ENCODE results near the gene HOXB4. TPM values are rescaled to one million over a fixed set of nuclear protein-coding genes. Genes with fewer than 3 reads are reported as not detected.

The HOXB4 gene
- total RNA-seq, 1 donor, result 1.7 TPM

GRCh38 chr17:48595278-48595999 lies 17.3 kb upstream of the HOXB4 start:
- DNase-seq (ENCODE audit: low read depth), result no peak
- no peak overlapping the region for H3K4me3 ChIP-seq (ENCODE audit: low read depth, low read length)
- TF ChIP-seq CTCF (IDR thresholded peaks at IDR 0.05; ENCODE audit: insufficient read depth, low read depth, low read length), result no peak

GRCh38 chr17:48594538-48595277 lies 16.6 kb upstream of the HOXB4 start:
- no peak for DNase-seq (ENCODE audit: low read depth)
- TF ChIP-seq CTCF (IDR thresholded peaks at IDR 0.05; ENCODE audit: insufficient read depth, low read depth, low read length), result no peak
- H3K4me3 ChIP-seq (ENCODE audit: low read depth, low read length), result no peak overlapping the region

GRCh38 chr17:48593840-48594537 lies 15.8 kb upstream of the HOXB4 start:
- peak; percentile 71 for DNase-seq (ENCODE audit: low read depth)
- peak overlapping the region; percentile 49 for H3K4me3 ChIP-seq (ENCODE audit: low read depth, low read length)
- TF ChIP-seq CTCF (IDR thresholded peaks at IDR 0.05; ENCODE audit: insufficient read depth, low read depth, low read length), result peak; percentile 90

GRCh38 chr17:48593126-48593829 lies 15.1 kb upstream of the HOXB4 start, which contains the start of gene HOXB5:
HOXB5 (minus strand) TSS chr17:48593779; CDS start chr17:48593682, 97 bp downstream.
- TF ChIP-seq CTCF (IDR thresholded peaks at IDR 0.05; ENCODE audit: insufficient read depth, low read depth, low read length), result no peak
- H3K4me3 ChIP-seq (ENCODE audit: low read depth, low read length), result peak within 1 kb of the TSS; percentile 49
- DNase-seq (ENCODE audit: low read depth), result peak; percentile 28

GRCh38 chr17:48592577-48592976 lies 14.4 kb upstream of the HOXB4 start:
- TF ChIP-seq CTCF (IDR thresholded peaks at IDR 0.05; ENCODE audit: insufficient read depth, low read depth, low read length), result no peak
- H3K4me3 ChIP-seq (ENCODE audit: low read depth, low read length), result peak overlapping the region; percentile 49
- no peak for DNase-seq (ENCODE audit: low read depth)

GRCh38 chr17:48592057-48592514 lies 13.9 kb upstream of the HOXB4 start:
- TF ChIP-seq CTCF (IDR thresholded peaks at IDR 0.05; ENCODE audit: insufficient read depth, low read depth, low read length), result no peak
- H3K4me3 ChIP-seq (ENCODE audit: low read depth, low read length), result peak overlapping the region; percentile 49
- DNase-seq (ENCODE audit: low read depth), result no peak
